HG02571 (cell line): ENCODE measurements around the gene PRPF6.

ENCODE experiments used
- ATAC-seq: cut with Tn5 transposase; IDR thresholded peaks from one replicate; pipeline ENCODE4 v1.9.1; 2021; ENCODE audit warnings: mild to moderate bottlenecking, moderate library complexity; ENCODE audit not compliant: unreplicated experiment

Gene PRPF6

DNA sequence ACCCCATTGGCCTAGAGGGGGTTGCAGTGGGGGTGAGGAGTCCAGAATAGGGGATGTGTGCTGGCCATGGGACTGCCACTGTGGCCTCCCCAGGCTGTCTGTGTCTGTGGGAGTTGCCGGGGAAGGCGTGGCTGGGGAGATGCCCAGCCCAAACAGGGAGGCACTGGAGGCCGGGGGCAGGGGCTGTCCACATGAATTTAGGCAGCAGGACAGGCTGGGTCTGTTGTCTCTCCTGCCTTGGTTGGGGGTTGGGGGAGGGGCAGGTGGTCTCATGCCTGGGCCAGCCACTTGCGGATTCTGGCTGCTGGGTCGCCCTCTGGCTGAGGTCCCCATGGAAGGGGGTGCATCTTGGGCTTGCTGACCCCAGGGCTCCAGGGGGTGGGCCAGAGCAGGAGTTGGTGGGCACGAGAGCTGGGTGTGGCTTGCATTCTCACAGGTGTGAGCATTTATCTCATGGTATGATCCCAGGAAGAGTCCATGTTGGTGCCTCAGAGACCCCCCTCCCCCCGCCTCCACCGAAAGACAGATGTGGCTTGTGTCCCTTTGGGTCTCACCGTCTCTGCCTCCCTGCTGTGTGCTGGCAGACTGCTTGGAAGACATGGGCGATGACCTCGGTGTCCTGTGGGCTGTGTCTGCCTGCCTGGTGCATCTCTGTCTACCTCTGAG is 64.5 kb downstream of the PRPF6 start:
- ATAC-seq: no peak

DNA sequence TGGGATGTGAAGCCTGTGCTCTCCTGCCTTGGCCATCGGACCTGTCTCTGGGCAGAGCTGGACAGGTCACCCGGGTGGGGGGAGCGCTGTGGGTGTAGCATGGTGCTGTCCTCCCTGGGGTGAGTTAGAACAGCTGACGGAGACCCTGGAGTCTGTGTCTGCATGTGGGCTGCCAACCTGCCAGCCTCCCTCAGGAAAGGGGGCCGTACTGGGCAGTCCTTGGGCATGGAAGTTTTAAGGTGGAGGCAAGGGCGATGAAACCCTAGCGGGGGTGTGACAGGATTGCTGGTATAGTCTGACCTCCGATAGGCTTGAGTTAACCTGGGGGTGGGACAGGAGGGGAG is 66.1 kb downstream of the PRPF6 start:
- ATAC-seq: no peak

DNA sequence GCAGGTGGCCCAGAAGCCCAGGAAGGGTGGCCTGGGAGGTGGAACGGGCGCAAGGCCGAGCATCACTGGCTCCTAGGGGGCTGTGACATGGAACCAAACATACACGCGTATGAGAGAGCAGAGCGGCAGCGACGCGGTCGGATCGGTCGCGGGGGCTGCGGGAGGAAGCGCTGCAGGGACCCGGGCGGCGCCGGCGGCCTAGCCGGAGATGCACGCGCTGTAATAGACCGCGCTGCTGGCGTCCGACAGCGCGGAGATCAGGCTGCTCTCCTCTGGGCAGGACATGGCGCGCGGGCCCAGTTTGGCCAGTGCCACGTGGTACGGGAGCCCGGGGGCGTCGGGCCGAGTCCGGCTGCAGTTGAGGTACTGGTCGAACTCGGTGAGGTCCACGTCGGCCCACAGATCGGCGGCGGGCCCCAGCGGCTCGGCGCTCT is 67.1 kb downstream of the PRPF6 start:
- no peak for ATAC-seq

GRCh38 chr20:64048402-64049044 is 67.6 kb downstream of the PRPF6 start:
- ATAC-seq: no peak

DNA sequence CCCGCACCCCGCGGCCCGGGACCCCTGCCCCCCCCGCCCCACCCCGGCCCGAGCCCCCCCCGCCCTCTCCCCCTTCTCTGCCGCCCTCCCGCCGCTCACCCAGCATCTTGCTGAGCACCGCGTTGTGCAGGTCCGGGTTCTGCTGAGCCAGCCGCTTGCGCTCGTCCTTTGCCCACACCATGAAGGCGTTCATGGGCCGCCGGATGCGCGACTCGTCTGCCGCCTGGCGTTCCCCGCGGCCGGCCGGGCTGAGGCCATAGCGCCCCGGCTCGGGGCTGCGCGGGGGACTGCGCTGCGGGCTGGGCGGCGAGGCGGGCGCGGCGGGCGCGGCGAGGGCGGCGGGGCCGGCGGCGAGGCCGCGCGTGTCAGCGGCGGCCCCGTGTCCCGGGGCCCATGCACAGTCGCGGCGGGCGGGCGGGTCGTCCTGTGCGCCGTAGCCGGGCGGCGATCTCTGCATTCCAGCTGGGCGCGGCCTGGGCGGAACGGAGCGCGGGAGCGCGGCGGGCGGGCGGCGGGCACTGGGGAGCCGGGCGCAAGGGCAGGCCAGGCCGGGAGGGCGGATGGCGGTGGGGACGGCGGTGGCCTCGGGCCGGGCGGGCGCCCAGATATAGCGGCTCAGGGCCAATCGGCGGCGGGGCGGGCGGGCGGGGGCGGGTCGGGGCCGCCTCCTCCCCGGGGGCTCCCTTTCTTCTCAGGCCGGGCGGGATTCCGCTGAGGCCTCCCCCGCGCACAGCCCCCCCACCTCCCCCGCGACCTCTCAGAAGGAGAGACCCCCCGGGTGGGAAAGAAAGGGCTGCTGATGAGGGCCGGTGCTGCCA is 68.3 kb downstream of the PRPF6 start, which contains the start of gene SOX18:
TSS of gene SOX18 (minus strand) at position 580 of the 818 bp plus-strand sequence. CDS start at position 457, 123 bp downstream.
- no peak for ATAC-seq

DNA sequence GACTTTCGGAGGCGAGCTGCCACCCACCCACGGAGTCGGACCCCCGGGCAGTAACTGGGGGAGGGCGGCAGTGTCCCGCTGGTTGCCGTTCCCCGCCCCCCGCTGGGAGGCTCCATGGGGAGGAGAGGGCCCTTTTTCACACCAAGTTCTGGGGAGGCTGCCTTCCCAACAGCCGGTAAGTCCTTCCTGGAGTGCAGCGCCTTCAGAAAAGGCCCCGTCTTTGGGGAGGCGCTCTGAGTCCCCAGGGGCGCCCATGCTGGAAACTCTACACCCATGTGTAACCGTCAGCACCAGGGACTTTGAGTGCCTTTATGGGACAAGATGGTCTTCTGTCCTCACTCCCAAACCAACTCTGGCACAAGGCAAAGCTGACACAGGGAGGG is 68.9 kb downstream of the PRPF6 start:
- no peak for ATAC-seq

DNA sequence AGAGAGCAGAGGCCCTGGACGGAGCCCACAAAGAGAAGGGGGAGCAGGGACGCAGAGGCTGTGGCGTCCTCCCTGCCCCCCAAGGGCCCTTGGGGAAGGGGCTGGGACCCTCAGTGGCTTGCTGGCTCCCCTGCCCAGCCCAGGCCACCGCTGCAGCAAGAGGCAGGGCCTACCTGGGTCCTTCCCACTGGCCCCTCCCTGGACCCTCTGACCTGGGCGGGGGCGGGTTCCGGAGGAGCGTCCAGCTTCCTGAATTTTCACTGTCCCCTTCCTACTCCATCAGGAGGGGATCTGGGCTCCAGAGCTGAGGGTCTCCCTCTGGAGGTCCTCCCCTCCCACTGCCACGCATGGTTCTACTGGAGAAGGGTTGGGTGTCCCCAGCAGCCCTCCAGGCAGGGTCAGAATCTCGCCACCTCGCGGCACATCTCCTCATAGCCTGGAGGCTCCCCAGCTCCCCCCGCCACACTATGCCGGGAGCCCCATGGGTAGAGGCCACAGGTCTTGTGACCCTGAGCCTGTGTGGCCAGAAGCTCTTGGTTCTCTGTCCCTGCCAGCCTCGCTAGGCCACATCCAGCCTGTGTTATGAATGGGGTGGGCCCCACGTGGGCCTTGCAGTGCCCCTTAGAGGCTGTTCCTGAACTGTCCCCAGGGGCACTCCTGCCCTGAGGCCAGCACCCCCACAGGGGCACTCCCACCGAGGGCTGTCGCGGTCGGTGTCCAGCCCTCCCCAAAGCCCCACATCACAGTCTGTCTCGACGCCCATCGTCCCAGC is 69.5 kb downstream of the PRPF6 start:
- no peak for ATAC-seq

DNA sequence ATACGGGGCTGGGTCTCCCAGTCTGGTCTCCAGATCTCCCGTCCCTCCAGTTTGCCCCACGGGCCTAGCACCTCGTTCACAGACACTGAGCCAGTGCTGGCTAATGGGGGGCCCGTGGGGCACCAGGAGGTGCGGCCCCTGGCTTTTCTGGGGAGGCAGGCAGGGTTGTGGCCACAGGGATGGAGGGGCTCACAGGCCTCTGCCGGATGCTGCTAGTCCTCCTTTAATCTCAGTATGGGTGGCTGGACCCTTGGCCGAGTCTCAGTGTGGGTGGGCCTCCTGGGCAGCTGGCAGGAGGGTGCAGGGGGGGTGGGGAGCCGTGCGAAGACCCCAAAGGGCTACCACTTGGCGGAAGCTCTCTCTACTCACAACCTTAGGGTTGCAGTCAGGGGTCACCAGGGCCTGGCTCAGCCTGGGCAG is 70.1 kb downstream of the PRPF6 start:
- ATAC-seq: no peak

- ATAC-seq: no peak
Measured at GRCh38 chr20:64051561-64052325, 70.8 kb downstream of the PRPF6 start.

DNA sequence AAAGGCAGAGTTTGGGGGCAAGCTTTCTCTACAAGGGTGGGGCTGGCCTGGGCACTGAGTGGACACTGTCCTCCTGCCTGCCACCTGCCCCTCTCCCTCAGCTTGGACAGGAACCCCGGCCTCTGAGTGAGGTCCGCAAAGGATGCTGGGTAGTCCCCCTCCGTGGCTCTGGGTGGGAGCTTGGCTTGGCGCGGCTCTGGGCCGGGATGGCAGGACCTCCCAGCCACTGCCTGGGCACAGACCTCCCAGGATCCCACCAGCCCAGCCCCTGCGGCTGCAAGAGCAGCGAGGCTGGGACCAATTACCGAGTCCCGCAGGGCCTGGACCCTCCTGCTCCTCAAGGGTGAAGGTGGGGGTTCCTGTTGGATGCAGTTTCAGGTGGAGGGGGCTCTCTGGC is 71.4 kb downstream of the PRPF6 start:
- ATAC-seq: no peak

DNA sequence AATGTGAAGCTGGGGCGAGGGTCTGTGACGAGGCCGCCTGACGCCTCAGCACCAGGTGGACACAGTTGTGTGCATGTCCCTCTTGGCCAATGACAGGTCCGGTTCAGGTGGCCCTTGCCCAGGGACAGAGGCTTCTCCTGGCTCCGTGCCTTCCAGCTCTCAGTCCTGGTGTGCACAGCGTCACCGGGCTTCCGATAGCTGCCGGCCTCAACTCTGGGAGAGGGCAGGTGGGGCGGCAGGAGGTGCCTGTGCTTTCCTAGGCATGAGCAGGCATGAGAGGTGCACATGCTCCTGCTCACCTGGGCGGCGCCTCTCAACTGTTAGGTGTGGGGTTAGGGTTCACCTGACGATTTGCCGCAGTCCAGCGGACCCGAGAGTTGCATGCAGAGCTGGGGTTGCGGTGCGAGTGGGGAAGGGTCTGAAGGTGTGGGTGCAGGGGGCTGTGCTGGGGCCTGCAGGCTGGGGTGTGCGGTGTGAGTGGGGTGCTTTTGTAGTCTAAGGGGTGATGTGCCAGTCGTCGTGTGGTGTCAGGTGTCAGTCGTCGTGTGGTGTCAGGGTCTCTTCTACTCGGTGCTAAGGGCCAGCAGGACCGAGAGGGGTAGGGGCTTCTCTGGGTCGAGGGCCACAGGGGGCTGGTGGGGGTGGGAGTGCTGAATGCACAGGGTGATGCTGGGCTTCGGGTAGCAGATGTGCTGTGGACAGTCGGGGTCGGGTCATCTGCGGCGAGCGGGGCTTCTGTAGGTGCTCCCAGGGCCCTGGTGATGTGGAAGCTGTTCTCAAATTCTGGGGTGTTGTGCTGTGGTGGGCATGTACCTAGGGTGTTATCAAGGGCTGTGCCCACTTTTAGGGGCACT is 72.3 kb downstream of the PRPF6 start:
- no peak for ATAC-seq

GRCh38 chr20:64053841-64054661 is 73.1 kb downstream of the PRPF6 start:
- ATAC-seq: no peak

DNA sequence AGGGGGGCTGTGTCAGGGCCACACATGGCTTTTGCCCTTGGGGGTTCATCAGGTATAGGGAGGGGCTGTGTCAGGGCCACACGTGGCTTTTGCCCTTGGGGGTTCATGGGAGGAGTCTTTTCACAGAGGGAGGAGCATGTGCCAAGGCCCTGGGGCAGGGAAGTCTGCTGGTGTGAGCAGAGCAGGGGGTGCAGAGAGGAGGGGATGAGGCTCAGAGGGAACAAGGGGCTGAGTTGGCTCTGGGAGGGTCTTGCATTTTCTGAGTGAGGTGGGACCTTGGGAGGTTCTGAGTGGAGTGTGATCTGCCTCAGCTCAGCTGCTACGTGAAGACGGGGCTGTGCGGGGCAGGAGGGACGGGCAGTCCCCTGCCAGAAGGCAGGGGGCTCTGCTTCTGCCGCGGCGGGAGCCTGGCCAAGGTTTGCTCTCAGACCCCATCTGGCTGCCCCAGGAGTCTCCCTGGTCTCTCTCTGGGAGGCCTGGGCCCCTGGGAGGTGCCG is 74.5 kb downstream of the PRPF6 start:
- ATAC-seq: no peak

GRCh38 chr20:64055893-64056638 is 75.1 kb downstream of the PRPF6 start:
- no peak for ATAC-seq

GRCh38 chr20:64056639-64056888 is 75.6 kb downstream of the PRPF6 start:
- no peak for ATAC-seq

GRCh38 chr20:64056889-64057627 is 76.1 kb downstream of the PRPF6 start:
- ATAC-seq: no peak
